A673 (cell line): Measurements from ENCODE around the gene DGCR8.

Experiments
- EZH2 ChIP-seq: fragments of 200-600 bp; sonication (generic); IDR thresholded peaks from 2 replicates; pipeline ENCODE4 v1.6.1; 2017; ENCODE audit warnings: borderline replicate concordance, low read depth, mild to moderate bottlenecking, mixed read lengths, antibody characterized with exemption, low read length; ENCODE audit not compliant: poor library complexity, severe bottlenecking
- TF ChIP-seq, protein P1 (sequence below): fragments of 300-800, 200-600 bp; sonication (generic); conservative IDR thresholded peaks from 2 replicates; pipeline ENCODE4 v1.5.1; 2017; ENCODE audit warnings: low read depth, mild to moderate bottlenecking, antibody characterized with exemption, low read length, moderate library complexity, mixed read lengths

GRCh38 chr22:20043997-20044342, 36.1 kb upstream of the DGCR8 start:
- TF ChIP-seq, protein P1, sequence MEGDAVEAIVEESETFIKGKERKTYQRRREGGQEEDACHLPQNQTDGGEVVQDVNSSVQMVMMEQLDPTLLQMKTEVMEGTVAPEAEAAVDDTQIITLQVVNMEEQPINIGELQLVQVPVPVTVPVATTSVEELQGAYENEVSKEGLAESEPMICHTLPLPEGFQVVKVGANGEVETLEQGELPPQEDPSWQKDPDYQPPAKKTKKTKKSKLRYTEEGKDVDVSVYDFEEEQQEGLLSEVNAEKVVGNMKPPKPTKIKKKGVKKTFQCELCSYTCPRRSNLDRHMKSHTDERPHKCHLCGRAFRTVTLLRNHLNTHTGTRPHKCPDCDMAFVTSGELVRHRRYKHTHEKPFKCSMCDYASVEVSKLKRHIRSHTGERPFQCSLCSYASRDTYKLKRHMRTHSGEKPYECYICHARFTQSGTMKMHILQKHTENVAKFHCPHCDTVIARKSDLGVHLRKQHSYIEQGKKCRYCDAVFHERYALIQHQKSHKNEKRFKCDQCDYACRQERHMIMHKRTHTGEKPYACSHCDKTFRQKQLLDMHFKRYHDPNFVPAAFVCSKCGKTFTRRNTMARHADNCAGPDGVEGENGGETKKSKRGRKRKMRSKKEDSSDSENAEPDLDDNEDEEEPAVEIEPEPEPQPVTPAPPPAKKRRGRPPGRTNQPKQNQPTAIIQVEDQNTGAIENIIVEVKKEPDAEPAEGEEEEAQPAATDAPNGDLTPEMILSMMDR = no peak
- no peak for TF ChIP-seq EZH2
